Brain microvascular endothelial cell (primary cell): ENCODE data around the gene CCM2L.
"Not testable (repeated sequence)": the region's sequence is repeated elsewhere in the genome, so short reads cannot be mapped to it uniquely, and the experiment has no call there.

Source experiments
- DNase-seq: peaks from one replicate; pipeline ENCODE4 v3.0.0-alpha.2; 2020
- H3K27ac ChIP-seq: fragments of 250-450 bp; sonication (Bioruptor Pico); 2 replicates; pipeline ENCODE4 v1.5.1; 2020; ENCODE audit warnings: mild to moderate bottlenecking, moderate library complexity
- H3K27me3 ChIP-seq: fragments of 250-450 bp; sonication (Bioruptor Pico); replicated peaks from 2 replicates; pipeline ENCODE4 v1.5.1; 2020; ENCODE audit warnings: mild to moderate bottlenecking
- H3K36me3 ChIP-seq: fragments of 250-450 bp; sonication (Bioruptor Pico); replicated peaks from 2 replicates; pipeline ENCODE4 v1.5.1; 2020; ENCODE audit warnings: mild to moderate bottlenecking
- H3K4me3 ChIP-seq: 2 replicates; pipeline ENCODE4 v1.5.1; 2011; ENCODE audit warnings: low read depth, mild to moderate bottlenecking, control low read depth, low read length, moderate library complexity
- CTCF ChIP-seq: IDR thresholded peaks from 2 replicates; pipeline ENCODE4 v1.5.1; 2011; ENCODE audit warnings: low read depth, mild to moderate bottlenecking, moderate library complexity, low read length, control low read depth, inconsistent platforms; ENCODE audit errors: missing control alignments
- in situ Hi-C: cut with HindIII; loops from 2 replicates; pipeline ENCODE4 v1.10.0; 2017; ENCODE audit warnings: low sequenced_read_pairs, low pct_ligation_motif_present

The CCM2L gene

DNA sequence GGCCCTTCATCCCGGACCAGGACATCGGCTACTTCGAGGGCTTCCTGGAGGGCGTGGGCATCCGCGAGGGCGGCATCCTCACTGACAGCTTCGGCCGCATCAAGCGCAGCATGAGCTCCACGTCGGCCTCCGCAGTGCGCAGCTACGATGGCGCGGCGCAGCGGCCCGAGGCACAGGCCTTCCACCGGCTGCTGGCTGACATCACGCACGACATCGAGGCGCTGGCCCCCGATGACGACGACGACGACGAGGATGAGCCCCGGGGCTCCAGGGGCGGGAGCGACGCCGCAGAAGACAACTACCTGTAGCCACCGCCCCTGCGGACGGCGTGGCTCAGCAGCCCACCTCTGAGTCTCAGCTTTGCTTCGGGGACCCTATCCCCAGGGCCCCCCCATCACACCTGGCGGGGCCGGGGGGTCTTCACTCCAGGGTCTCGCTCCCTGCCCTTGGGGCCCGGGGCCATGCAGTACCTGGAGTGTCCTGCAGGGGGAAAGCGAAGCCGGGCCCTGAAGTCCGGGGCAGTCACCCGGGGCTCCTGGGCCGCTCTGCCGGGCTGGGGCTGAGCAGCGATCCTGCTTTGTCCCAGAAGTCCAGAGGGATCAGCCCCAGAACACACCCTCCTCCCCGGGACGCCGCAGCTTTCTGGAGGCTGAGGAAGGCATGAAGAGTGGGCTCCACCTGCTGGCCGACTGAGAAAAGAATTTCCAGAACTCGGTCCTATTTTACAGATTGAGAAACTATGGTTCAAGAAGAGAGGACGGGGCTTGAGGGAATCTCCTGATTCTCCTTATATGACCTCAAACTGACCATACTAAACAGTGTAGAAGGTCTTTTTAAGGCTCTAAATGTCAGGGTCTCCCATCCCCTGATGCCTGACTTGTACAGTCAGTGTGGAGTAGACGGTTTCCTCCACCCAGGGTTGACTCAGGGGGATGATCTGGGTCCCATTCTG is 21.0 kb downstream of the CCM2L start:
- peak; percentile 91 for TF ChIP-seq CTCF

DNA sequence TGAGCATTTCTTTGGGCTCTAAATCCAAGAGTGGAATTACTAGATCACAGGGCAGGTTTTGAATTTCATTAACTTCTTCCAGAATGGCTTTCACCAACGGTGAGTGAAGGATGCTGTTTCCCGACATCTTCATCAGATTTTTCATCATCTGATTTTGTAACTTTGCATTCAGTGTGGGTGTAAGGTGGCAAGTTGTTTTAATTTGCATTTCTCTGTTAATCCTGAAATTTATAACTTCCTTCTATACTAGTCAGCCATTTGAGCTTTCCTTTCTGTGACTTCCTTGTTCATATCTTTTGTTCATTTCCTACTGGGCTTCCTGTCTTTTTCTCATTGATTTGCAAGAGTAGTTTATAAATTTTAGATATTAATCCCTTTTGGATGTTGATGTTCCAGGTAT is 23.1 kb downstream of the CCM2L start:
- in situ Hi-C loops = no loop called here
- no peak for DNase-seq
- Histone ChIP-seq H3K27ac (no peak overlapping the region), H3K36me3 (no peaks in the 10 kb centered on the region), H3K27me3 (peaks cover 31% of the 10 kb centered on the region), H3K4me3 (no peak overlapping the region)
- no peak for TF ChIP-seq CTCF

More for the DNA sequence above, 21.0 kb downstream of the CCM2L start:
- peaks cover 31% of the 10 kb centered on the region for H3K27me3 ChIP-seq
- peak; percentile 69 for DNase-seq
- no peak overlapping the region for H3K4me3 ChIP-seq
- no peak overlapping the region for H3K27ac ChIP-seq
- in situ Hi-C loops = no loop called here
- no peaks in the 10 kb centered on the region for H3K36me3 ChIP-seq

GRCh38 chr20:32033721-32034120 is 23.5 kb downstream of the CCM2L start:
- H3K27ac ChIP-seq, DNase-seq, H3K36me3 ChIP-seq, H3K4me3 ChIP-seq, in situ Hi-C loops: not testable (repeated sequence)
- peaks cover 31% of the 10 kb centered on the region for H3K27me3 ChIP-seq

DNA sequence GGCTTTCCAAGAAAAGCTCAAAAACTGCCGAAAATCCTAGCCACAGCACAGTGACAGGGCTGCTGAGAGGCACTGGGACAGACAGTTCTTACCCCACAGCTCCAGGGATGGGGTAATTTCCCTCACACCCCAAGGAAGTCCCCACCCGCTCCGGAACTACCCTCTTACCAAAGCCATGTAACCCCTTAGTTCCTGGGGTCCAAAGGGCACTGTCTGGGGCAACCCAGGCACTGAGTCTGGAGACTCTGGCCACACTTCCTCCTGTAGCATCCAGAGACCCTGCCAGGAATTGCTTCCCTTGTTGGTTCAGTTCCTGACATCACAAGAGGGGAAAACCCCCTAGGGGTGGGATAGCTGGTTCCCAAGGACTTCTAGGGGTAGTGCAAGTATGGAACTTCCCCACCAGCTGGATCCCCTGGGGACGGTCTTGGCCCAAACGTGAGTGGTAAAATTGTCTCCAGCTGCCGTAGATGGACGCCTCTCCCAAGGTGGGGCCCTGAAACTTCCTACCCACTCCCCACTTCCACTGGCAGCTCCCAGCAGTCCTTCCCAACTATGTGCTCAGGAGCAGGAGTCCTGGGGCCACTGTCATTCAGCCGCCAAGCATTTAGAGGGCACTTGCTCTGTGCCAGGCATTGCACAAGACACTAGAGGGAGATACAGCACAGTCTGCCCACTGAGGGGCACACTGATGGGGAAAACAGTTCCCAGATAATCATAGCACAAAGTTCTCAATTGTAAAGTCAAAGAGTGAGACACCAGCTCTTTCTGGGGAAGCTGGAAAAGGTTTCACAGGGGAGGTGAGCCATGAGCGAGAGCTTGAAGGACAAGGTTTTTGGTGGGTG is 24.6 kb downstream of the CCM2L start:
- peak; percentile 24 for TF ChIP-seq CTCF
- Histone ChIP-seq H3K27me3 (peaks cover 31% of the 10 kb centered on the region), H3K4me3 (no peak overlapping the region), H3K27ac (no peak overlapping the region), H3K36me3 (no peaks in the 10 kb centered on the region)
- in situ Hi-C loops = no loop called here
- DNase-seq = no peak

GRCh38 chr20:32035426-32035779 is 25.2 kb downstream of the CCM2L start:
- H3K27me3 ChIP-seq = peaks cover 31% of the 10 kb centered on the region
- no peak for DNase-seq
- no peak for TF ChIP-seq CTCF
- H3K4me3 ChIP-seq = no peak overlapping the region
- H3K27ac ChIP-seq = no peak overlapping the region
- in situ Hi-C loops = no loop called here
- H3K36me3 ChIP-seq = no peaks in the 10 kb centered on the region

DNA sequence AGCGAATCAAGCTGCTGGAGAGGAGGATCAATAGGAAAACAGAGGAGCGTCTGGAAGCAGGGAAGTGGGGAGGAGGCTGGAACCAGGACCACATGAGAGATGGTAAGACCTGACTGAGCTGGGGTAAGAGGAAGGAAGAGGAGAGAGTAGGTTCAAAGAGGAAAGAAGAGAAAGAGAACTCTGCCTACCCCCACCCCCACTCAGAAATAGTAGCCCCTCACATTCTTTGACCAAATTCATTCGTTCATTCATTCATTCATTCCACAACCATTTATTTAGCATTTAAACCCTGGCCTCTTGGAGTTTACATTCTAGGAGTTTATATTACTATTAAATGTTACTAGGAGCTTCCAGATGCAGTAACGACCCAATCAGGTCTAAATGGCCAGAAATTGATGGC is 26.0 kb downstream of the CCM2L start:
- no peak for DNase-seq
- no peak overlapping the region for H3K4me3 ChIP-seq
- no peaks in the 10 kb centered on the region for H3K36me3 ChIP-seq
- no peak overlapping the region for H3K27ac ChIP-seq
- H3K27me3 ChIP-seq = peaks cover 31% of the 10 kb centered on the region
- TF ChIP-seq CTCF = no peak
- in situ Hi-C loops = no loop called here
